LoVo (cell line): ENCODE data around the gene CDC6.

Source experiments
- DNase-seq: peaks from one replicate; pipeline ENCODE4 v3.0.0-alpha.2; 2016; ENCODE audit warnings: low spot score

The CDC6 gene

DNA sequence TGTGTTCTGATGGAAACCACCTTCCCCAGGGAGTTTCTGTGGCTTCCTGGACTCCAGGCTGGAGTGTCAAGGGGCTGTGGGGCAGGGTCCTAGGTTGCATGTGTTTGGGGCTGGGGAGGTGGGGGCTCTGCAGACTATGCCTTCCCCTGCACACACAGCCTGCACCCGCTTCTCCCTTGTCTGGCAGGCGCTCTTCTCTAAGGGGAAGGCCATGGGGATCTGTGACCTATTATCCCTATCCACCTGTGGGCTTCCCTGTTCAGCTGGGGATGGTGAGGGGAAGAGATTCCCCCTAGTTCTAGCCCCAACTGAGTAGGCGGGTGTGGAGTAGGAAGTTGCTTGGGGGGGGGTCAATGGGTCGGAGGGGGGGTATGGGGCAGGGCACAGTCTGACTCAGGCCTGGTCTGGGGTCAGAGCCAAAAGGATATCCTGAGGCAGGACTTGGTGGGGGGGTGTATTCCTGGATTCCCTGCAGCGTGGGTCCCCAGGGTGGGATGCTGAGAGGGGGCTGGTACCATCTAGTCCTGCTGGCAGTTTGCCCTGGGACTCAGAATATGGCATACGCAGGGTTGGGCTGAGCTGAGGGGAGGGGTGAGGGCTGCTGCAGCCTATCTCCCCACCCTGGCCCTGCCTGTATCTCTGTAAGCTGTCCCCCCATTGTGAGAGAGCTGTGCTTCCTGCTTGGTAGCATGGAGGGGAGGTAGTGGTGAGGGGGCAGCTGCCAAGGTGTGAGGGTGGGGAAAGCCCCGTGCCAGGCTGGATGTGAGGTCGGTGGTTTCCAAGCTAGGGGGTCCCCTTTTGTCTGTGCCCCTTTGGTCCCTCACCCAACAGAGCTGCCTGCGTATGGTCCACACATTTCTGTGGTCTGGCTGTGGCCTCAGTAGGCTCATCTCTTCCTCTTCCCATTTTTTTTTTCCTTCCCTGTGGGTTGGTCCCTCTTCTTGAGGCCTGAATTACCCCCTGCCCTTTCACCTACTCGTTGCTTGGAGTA, 36.0 kb downstream of the CDC6 start:
- DNase-seq, result no peak

DNA sequence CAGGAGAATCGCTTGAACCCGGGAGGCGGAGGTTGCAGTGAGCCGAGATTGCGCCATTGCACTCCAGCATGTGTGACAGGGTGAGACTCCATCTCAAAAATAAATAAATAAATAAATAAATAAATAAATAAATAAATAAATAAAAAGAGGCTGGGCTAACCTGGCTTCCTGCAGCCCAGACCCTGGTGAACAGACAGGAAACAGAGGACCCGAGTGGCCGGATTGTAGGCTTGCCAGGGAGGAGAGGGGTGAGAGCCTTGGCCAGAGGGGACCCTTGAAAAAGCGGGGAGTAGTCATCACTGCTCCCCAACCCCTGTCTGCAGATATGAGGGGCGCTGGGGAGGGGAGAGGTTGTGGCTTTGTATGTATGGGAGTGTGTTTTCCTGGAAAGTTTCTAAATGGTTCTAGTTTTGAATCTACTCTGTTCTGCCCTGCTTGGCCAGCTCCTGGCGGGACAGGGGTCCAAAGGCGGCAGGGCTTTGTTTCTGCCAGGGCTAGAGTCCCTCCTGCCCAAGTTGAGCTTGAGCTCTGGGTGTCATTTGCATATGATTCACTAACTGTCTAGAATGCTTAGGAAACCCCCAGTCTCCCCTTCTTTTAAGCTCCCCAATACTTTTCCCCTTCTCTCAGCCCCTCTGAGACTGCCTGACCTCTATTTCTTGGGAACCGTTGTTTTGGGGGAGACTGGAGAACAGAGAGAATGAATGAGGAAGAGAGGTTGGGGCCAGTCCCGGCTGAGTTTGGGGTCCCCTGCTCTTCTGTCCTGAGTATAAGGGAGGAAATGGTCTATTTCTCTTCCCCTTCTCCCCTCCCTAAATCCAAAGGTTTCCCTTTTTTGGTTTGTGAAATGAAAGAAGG, 37.7 kb downstream of the CDC6 start:
- DNase-seq, result no peak

DNA sequence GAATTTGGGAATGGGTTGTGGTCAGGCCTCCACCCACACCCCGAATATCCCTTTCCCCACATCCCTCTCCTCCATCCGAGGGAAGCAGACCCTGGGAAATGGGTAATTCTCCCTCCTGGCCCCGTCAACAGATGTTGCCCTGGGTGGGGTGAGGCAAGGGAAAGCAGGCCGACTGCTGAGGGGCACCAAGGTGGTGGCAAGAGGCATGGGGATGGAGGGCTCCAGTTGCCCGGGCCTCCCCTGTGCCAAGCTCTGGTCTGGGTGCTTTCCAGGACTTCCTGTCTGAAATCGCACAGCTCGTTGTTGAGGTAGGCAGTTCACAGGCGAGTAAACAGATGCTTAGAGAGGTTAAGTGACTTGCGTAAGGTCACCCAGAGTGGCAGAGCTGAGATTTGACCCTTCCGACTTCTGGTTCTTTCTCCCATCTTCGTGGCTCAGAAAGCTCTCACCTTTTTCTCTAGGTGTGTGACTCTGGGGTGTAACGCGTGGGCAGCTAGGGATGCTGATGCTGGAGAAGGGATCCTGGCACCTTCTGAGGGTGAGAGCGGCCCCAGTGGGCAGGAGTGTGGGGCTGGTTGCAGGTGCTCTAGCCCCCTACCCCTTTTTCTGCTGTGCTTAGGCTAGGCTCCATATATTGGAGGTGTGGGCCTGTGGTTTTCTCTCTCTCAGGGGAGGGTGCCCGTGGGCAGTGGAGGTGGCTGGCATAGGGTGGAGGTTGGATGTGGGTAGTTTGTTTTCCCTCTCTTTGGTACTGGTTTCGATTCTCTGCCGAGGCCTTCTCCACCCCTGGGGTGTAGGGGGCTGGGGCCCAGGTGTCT, 38.5 kb downstream of the CDC6 start:
- no peak for DNase-seq

DNA sequence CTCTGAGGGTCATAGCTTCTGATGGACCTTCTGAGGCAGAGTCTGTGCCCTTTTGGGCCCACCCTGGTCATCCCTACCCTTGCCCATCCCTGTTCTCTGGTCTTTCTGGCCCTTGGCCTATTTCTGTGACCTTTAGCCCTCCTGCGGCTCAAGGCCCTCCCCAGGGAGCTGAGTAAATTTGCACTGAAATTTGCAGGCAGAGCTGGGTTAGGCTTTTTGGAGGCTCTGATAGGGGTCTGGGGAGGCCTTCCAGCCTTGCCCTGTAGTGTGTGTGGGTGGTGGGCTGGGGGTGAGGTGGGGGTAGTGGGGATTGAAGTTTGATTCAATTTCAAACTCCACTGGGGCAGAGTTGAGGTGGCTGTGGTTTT, 39.1 kb downstream of the CDC6 start:
- DNase-seq, result no peak

DNA sequence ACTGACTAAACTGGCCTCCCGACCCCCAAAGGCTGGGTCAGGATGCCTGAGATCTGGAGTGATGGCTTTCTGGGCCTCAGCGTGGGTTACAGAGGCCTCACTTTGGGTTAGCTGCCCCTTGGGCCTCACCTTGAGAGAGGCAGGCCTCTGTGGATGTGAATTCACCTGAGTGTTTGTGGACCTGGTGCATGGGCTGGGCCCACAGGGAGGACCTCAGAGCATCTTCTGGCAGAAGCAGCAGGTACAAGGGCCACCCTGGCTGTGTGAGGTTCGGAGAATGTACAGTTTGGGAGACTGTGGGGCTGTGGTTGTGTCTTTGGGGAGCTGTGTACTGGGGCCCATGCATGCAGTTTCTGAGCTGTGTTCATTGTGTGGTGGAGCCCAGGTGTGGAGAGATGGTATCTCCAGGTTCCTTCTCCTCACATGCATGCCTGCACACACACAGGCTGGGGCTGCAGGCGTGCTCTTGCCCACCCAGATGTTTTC, 39.6 kb downstream of the CDC6 start:
- DNase-seq, result no peak

DNA sequence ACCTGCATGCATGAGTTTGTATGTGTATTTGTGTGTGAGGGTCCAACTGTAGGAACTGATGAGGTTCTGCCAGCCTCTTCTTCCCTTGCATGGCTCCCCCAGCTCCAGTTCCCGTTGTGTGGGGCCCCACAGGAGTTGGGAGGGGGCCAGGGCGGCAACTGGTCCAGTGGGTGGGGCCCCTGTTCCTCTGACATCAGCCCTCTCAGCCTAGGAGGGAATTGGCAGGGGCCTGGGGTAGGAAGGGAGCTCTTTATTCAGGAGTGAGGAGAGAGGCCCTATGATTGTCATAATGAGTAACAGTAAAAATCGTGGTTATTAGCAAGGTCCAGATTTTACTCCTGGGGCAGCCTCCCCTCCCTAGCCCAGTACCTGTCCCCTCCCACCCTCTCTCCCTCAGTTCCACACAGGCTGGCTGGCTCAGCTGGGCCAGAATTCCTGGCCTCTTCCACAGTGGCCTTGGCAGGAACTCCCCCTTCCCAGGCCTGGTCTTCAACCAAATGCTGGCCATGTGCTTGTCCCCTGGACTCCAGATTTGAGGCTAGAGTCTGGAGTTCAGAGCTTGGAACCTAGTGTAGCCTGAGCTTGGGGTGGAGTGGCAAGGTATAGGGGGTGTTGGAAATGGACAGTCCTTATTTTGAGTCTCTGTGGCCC, 40.2 kb downstream of the CDC6 start:
- no peak for DNase-seq

DNA sequence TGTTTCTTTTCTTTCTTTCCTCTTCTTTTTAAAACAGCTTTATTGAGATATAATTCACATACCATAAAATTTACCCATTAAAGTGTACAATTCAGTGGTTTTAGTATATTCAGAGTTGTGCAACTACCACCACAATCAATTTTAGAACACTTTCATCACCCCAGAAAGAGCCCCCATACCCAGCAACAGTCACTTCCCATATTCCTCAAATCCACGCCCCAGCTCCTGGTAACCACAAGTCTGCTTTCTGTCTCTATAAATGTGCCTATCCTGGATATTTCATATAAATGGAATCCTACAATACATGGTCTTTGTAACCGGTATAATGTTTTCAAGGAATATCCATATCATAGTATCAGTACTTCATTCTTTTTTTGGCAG, 40.7 kb downstream of the CDC6 start:
- no peak for DNase-seq

DNA sequence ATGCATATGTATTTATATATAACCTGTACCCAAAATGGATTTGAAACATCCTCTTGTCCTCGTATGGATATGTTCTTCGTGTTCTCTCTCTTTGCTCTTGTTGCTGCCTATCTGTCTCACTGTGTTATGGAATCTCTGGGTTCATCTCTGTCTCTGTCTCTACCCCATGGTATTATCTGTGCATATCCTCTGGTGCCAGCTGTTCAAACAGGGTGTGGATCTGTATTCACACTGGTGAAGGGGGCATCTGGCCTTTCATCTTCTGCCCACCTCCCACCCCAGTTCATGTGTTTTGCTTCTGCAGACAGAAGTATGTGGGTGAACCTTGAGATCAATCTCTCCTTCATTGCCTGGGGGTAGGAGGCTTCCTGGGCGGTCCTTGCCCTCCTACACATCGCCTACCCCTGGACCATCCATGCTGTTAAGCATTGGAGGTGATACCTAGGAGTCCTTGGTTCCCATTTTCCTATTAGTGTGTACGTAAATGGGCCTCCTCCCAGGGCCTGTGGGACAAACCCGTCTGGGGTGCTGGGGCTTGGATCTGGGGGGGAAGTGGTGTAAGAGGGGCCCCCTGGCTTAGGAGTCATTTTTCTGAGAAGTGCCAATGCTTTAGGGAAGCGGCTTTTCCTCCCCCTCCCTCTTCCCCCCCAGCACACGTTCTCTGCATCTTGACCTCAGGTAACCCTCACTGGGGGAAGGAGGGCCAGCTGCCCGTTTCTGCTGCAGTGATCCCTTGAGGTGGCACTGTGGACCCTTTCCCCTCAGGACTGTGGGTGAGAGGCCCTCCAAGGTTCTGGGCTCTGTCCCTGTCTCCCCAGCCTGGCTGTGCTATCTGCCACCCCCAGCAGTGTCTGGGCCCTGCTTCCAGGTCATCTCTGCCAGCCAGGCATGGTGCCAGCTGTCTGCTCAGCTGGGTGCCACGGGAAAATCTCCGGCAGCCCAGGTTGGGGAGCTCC, 42.4 kb downstream of the CDC6 start:
- no peak for DNase-seq

DNA sequence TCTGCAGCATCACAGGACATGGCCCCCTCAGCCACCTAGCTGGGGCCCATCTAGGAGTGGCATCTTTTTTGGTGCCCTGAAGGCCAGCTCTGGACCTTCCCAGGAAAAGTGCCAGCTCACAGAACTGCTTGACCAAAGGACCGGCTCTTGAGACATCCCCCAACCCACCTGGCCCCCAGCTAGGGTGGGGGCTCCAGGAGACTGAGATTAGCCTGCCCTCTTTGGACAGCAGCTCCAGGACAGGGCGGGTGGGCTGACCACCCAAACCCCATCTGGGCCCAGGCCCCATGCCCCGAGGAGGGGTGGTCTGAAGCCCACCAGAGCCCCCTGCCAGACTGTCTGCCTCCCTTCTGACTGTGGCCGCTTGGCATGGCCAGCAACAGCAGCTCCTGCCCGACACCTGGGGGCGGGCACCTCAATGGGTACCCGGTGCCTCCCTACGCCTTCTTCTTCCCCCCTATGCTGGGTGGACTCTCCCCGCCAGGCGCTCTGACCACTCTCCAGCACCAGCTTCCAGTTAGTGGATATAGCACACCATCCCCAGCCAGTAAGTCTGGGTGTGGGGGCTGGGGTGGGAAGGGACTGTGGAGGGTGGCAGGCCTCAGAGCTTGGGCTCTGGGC, 43.3 kb downstream of the CDC6 start:
- no peak for DNase-seq

DNA sequence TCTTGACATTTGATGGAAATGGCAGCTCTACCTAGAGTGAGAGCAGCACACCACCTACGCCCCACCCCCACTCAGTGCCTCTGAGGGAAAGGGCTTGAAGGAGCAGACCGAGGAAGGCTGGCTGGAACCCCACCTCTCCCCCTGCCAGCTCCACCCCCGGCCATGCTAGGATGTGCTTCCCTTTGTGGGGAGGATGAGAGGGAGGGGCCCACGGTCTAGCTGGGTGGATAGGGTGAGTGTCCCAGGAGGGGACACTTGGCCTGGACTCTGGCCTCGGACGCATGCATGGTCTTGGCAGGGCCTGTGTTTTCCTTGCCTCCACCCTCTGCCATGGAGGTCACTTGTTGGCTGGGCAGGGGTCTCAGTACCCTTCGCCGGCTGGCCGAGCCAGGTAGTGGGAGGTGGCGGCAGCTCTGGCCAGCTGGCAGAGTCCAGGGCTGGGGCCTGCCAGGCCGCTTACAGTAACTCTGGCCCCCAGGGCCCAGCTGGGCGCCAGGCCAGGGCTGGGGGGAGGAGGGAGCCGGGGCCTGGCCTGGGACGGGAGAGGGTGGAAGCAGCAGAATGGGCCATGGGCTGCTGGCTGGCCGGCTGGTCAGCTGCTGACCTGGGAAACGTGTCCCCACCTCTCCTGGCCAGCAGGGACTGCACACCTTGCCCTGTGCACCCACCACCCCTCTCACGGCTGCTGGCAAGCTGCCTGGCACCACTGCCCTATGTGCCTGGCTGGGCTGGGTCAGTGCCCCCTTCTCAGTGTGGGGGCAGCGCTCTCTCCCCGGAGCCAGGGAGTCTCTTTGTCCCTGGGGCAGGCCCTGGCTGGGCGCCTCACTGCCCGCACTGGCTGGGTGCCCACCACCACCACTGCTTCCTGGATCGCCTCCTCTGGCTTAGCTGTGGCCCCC, 44.3 kb downstream of the CDC6 start:
- DNase-seq, result no peak

DNA sequence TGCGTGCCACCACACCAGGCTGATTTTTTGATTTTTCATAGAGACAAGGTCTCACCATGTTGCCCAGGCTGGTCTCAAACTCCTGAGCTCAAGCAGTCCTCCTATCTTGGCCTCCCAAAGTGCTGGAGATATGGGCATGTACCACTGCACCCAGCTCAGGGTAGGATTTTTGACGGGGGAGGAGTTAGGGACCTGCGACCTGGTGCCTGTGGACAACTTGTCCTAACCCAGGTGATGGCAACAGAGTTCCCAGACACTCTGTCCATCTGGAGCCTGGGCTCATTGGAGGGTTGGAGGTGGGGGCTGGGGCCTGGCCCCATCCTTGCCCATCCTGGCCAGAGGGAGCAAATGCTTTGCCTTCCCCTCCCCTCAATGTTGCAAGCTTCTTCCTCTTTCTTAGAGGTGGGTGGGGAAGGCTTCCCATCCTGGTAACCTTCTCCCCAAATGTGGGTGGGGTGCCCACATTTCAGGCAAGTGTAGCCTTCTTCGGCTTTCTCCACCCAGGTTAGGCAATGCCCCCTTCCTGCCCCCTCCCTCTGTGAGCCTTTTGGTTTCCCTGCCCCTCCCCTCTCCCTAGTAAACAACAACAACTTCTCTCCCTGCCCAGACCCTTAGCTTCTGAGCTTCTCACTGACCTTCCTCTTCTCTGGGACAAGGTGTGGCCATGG, 46.2 kb downstream of the CDC6 start:
- no peak for DNase-seq

DNA sequence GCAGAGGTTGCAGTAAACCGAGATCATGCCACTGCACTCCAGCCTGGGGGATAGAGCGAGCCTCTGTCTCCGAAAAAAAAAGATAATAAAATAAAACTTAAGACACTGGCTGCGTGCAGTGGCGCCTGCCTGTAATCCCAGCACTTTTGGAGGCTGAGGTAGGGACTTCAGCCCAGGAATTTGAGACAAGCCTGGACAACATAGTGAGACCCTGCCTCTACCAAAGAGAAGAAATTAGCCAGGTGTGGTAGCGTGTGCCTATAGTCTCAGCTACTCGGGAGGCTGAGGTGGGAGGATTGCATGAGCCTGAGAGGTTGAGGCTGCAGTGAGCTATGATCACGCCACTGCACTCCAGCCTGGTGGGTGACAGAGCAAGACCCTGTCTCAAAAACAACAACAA, 47.9 kb downstream of the CDC6 start:
- DNase-seq, result no peak

DNA sequence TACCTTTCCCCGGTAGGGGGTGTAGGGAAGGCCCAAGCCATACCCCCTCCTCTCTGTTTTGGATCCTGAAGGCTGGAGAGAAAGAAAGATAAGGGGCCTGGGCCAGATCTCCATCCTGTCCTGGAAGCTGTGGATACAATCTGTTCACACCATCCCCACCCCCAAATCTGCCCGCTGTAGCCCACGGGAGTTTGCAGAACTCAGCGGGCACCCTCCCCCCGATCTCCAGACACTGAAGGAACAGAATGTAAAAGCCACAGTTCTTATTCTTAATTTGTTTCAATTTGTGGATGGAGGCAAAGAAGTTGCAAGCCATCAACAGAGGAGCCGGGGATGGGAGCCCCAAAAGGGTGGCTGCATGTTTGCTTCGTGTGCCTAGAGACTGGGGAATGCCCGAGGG, 49.7 kb downstream of the CDC6 start:
- DNase-seq, result no peak

DNA sequence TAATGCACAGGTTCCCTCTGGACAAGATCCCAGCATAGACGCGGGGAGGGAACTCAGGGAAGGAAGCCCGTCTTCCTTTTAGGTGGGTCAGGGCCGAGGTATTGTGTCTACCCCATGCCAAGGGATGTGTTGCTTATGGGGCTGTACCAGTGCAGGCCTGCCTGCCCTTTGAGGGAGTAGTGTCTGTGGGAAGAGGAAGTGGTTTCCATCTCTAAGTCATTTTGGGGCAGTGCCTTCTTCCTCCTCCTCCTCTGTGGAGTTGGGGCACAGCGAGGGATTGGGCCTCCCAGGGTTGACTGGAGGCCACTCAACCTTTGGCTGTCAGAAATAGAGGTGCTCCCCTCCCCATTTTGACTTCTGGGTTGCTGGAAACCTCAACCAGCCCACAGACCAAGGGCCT, 50.4 kb downstream of the CDC6 start:
- DNase-seq, result no peak

DNA sequence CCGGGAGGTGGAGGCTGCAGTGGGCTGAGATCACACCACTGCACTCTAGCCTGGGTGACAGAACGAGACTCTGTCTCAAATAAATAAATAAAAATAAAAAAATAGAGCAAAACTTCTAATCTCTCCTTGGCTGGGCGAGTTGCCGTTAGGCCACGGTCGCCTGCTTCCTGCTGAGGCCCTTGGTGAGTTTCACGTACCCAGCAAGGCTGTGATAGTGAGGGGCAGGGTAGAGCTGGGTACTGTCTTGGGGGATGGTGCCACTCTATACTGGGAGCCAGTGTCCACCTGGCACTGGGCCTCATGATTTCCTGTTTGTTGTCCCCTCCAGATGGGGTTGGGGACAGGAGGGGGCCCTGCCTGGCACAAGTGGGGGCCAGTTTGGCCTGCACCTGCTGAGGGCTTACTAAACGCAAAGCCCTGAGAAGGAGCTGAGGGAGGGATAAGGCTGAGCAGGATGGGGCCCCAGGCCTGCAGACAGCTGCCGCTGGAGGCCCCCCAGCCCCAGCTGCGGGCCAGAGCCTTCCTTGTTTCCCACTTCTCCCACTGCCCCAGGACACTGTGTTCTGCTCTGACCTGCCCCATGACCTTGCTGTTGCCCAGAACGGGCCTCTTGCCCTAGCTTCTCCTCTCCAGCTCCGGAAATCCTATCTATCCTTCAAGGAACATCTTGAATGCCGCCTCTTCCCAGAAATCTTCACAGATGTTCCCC, 51.4 kb downstream of the CDC6 start:
- no peak for DNase-seq

DNA sequence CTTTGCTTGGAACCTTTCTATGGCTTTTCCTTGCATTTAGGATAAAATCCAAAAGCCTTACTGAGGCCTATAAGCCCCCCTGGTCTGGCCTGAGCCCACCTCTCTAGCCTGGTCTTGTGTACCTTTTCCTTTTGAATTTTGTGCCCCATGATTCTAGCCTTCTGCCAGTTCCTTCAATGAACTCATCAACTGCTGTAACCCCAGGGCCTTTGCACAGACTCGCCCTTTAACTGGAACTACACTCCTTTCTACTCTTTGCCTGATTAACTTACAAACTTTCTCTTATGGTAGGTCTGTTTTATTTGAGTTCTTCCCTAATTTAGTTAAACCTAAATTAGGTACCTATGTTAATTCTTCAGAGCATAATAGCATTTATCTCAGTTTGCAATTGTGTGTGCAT, 52.6 kb downstream of the CDC6 start:
- DNase-seq, result no peak
